ENCODE data around the gene C12orf57. TPM values are rescaled to one million over a fixed set of nuclear protein-coding genes. Genes with fewer than 3 reads are reported as not detected.
A peak's percentile ranks its signal among the peaks of the same experiment; 100 is the strongest.

The C12orf57 gene
- total and polyA plus RNA-seq, 9 of the 15 experiments (the other 6 are each of a cell fraction or from before 2014, with no cell fraction given): 26.7 to 191 (median 107) TPM

DNA sequence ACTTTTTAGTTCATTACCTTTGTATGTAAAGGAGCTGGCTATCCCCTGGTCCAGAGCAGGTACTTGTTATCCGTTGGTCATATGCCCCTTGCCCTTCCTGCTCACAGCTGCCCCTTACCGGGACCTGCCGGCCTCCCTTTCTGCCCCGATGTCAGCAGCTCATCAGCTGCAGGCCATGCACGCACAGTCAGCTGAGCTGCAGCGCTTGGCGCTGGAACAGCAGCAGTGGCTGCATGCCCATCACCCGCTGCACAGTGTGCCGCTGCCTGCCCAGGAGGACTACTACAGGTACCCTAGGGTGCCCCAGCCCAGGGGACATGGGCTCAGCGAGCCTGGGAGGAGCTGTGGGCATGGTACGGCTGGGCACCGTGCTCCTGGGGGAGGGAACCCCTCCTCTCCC is 2.6 kb upstream of the C12orf57 start:
- Histone ChIP-seq H3K9ac (ENCODE audit: insufficient read depth in 1 of 2, low read depth in 2 of 2, low read length in 2 of 2) (peak overlapping the region in 1 of 2 experiments; percentile 32; a peak in 2 of 4 replicates), H3K4me1 (replicated peaks in 1 of 2; ENCODE audit: control insufficient read depth in 2 of 2, insufficient read depth in 2 of 2, low read length in 2 of 2) (peaks cover 21 to 67% of the 10 kb centered on the region in 2 experiments), H3K9me1 (ENCODE audit: control insufficient read depth, insufficient read depth, low read length) (no peaks in the 10 kb centered on the region), H3K27ac (ENCODE audit: extremely low read depth, low read depth, low read length) (no peak overlapping the region), H3K4me2 (ENCODE audit: insufficient read depth, low read length) (no peak overlapping the region), H3K27me3 (ENCODE audit: control insufficient read depth in 2 of 2, insufficient read depth in 2 of 2, low read length in 2 of 2) (no peaks in the 10 kb centered on the region), H3K4me3 (no peak overlapping the region), H3K9me3 (replicated peaks; ENCODE audit: control insufficient read depth, insufficient read depth, low read depth, low read length) (no peaks in the 10 kb centered on the region), H4K20me1 (replicated peaks; ENCODE audit: control insufficient read depth, insufficient read depth, low read length) (no peaks in the 10 kb centered on the region), H3K79me2 (ENCODE audit: control insufficient read depth, insufficient read depth, low read length) (peaks cover 13% of the 10 kb centered on the region), H2AFZ (ENCODE audit: low read depth, low read length) (no peak overlapping the region), H3K36me3 (ENCODE audit: control insufficient read depth, insufficient read depth, low read length) (peaks cover 48% of the 10 kb centered on the region; the same call in 2 of the 3 replicates)
- 87% methylated on average over 10 of the region's 12 CpGs for WGBS (ENCODE audit: insufficient coverage, low coverage, missing lambda C conversion rate)
- TF ChIP-seq RBFOX2 (IDR thresholded peaks at IDR 0.05; ENCODE audit: low read depth, low read length): peak; percentile 43; the same call in 1 of the 2 replicates
- TF ChIP-seq POLR2G (IDR thresholded peaks at IDR 0.05; ENCODE audit: low read depth, low read length): peak; percentile 67
- TF ChIP-seq ZNF655 (CRISPR knock-in tag; IDR thresholded peaks at IDR 0.05): no peak
- no peak for ATAC-seq
- BruUV-seq (replicated peaks): no TSS peak
- FAIRE-seq: no peak
- intact Hi-C loops (cut with micrococcal nuclease): loop anchor here (5.0 kb wide), 1 partner anchor 74 kb away; the partner anchor contains the start of gene TPI1
- ChIA-PET CTCF (ENCODE audit: low intra/inter-chr PET ratio) (no interaction called here), POLR2A (interaction anchor here (1.0 to 2.2 kb wide), 2 partner anchors 23 to 72 kb away, joined by 7 to 8 read pairs; no protein-coding TSS in a partner anchor)
- DNase-seq (ENCODE audit: extremely low read depth in 1 of 4, low spot score in 3 of 4): no peak
- in situ Hi-C loops (cut with MboI): loop anchor here (5.0 kb wide), 1 partner anchor 74 kb away; the partner anchor contains the start of gene TPI1

- Histone ChIP-seq H3K27me3 (ENCODE audit: control insufficient read depth in 2 of 2, insufficient read depth in 2 of 2, low read length in 2 of 2) (no peaks in the 10 kb centered on the region), H3K36me3 (ENCODE audit: control insufficient read depth, insufficient read depth, low read length) (peaks cover 43% of the 10 kb centered on the region; the same call in 2 of the 3 replicates), H3K4me3 (no peak overlapping the region), H3K9ac (ENCODE audit: insufficient read depth in 1 of 2, low read depth in 2 of 2, low read length in 2 of 2) (peak overlapping the region in 1 of 2 experiments; percentile 47; a peak in 1 of 4 replicates), H3K27ac (ENCODE audit: extremely low read depth, low read depth, low read length) (no peak overlapping the region), H2AFZ (ENCODE audit: low read depth, low read length) (no peak overlapping the region), H3K9me3 (replicated peaks; ENCODE audit: control insufficient read depth, insufficient read depth, low read depth, low read length) (no peaks in the 10 kb centered on the region), H3K9me1 (ENCODE audit: control insufficient read depth, insufficient read depth, low read length) (no peaks in the 10 kb centered on the region), H3K4me1 (replicated peaks in 1 of 2; ENCODE audit: control insufficient read depth in 2 of 2, insufficient read depth in 2 of 2, low read length in 2 of 2) (peaks cover 21 to 67% of the 10 kb centered on the region in 2 experiments), H3K4me2 (ENCODE audit: insufficient read depth, low read length) (no peak overlapping the region), H4K20me1 (replicated peaks; ENCODE audit: control insufficient read depth, insufficient read depth, low read length) (no peaks in the 10 kb centered on the region), H3K79me2 (ENCODE audit: control insufficient read depth, insufficient read depth, low read length) (peaks cover 13% of the 10 kb centered on the region)
- BruUV-seq (replicated peaks): no TSS peak
- no peak for DNase-seq (ENCODE audit: extremely low read depth in 1 of 4, low spot score in 3 of 4)
- POLR2A ChIA-PET: no interaction called here
- CTCF ChIA-PET (ENCODE audit: low intra/inter-chr PET ratio): no interaction called here
- FAIRE-seq: no peak
- intact Hi-C loops (cut with micrococcal nuclease): loop anchor here (5.0 kb wide), 1 partner anchor 74 kb away; the partner anchor contains the start of gene TPI1
- WGBS (ENCODE audit: insufficient coverage, low coverage, missing lambda C conversion rate): 88% methylated on average over 4 of the region's 12 CpGs
- in situ Hi-C loops (cut with MboI): loop anchor here (5.0 kb wide), 1 partner anchor 74 kb away; the partner anchor contains the start of gene TPI1
- no peak for ATAC-seq
- no peak for TF ChIP-seq KDM1A (IDR thresholded peaks at IDR 0.05)
- TF ChIP-seq ZNF282 (CRISPR knock-in tag; IDR thresholded peaks at IDR 0.05): no peak
- no peak for TF ChIP-seq DEAF1 (CRISPR knock-in tag; IDR thresholded peaks at IDR 0.05)
- TF ChIP-seq, protein P1, sequence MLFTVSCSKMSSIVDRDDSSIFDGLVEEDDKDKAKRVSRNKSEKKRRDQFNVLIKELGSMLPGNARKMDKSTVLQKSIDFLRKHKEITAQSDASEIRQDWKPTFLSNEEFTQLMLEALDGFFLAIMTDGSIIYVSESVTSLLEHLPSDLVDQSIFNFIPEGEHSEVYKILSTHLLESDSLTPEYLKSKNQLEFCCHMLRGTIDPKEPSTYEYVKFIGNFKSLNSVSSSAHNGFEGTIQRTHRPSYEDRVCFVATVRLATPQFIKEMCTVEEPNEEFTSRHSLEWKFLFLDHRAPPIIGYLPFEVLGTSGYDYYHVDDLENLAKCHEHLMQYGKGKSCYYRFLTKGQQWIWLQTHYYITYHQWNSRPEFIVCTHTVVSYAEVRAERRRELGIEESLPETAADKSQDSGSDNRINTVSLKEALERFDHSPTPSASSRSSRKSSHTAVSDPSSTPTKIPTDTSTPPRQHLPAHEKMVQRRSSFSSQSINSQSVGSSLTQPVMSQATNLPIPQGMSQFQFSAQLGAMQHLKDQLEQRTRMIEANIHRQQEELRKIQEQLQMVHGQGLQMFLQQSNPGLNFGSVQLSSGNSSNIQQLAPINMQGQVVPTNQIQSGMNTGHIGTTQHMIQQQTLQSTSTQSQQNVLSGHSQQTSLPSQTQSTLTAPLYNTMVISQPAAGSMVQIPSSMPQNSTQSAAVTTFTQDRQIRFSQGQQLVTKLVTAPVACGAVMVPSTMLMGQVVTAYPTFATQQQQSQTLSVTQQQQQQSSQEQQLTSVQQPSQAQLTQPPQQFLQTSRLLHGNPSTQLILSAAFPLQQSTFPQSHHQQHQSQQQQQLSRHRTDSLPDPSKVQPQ (CRISPR knock-in tag; IDR thresholded peaks at IDR 0.05; ENCODE audit: borderline replicate concordance): no peak
- no peak for TF ChIP-seq ASH1L (IDR thresholded peaks at IDR 0.05; ENCODE audit: borderline replicate concordance, low read depth, partially characterized antibody)
- no peak for TF ChIP-seq ELF1 (tag; IDR thresholded peaks at IDR 0.05)
- no peak for TF ChIP-seq NCOA1 (IDR thresholded peaks at IDR 0.05; ENCODE audit: low read depth)
These were observed 2.0 kb upstream of the C12orf57 start for GRCh38 chr12:6941782-6942181.
